Measurements from ENCODE around the gene TUBA3E.
"Not testable (repeated sequence)": the region's sequence is repeated elsewhere in the genome, so short reads cannot be mapped to it uniquely, and the experiment has no call there.

GRCh38 chr2:130143266-130144039 lies 54.8 kb downstream of the TUBA3E start:
- not testable (repeated sequence) for TF ChIP-seq POLR2A, POLR2AphosphoS5 (IDR thresholded peaks at IDR 0.05; ENCODE audit: low read depth, low read length)
